Fibroblast of skin of back (primary cell): ENCODE measurements around the gene SETBP1.

ENCODE experiments used
- DNase-seq: peaks from one replicate; pipeline ENCODE4 v3.0.0-alpha.2; 2013

SETBP1 gene

GRCh38 chr18:44911260-44911659 is 230.6 kb downstream of the SETBP1 start:
- DNase-seq: no peak

GRCh38 chr18:44911773-44912172 is 231.1 kb downstream of the SETBP1 start:
- DNase-seq: no peak

- DNase-seq: no peak
Observed at GRCh38 chr18:44912740-44913478, 232.2 kb downstream of the SETBP1 start.

GRCh38 chr18:44914028-44914427 is 233.3 kb downstream of the SETBP1 start:
- no peak for DNase-seq

- no peak for DNase-seq
Observed at GRCh38 chr18:44915213-44915612, 234.5 kb downstream of the SETBP1 start.

- no peak for DNase-seq
Observed at GRCh38 chr18:44915661-44916060, 235.0 kb downstream of the SETBP1 start.

- DNase-seq: peak; percentile 44
Observed at GRCh38 chr18:44916429-44917207, 235.9 kb downstream of the SETBP1 start.

GRCh38 chr18:44917216-44918141 is 236.8 kb downstream of the SETBP1 start:
- DNase-seq: no peak

- no peak for DNase-seq
Observed at GRCh38 chr18:44918142-44918476, 237.4 kb downstream of the SETBP1 start.

- DNase-seq: no peak
Observed at GRCh38 chr18:44920441-44920840, 239.8 kb downstream of the SETBP1 start.

- DNase-seq: no peak
Observed at GRCh38 chr18:44921974-44922373, 241.3 kb downstream of the SETBP1 start.

GRCh38 chr18:44922968-44923367 is 242.3 kb downstream of the SETBP1 start:
- DNase-seq: no peak

GRCh38 chr18:44924785-44925499 is 244.3 kb downstream of the SETBP1 start:
- DNase-seq: no peak

GRCh38 chr18:44927127-44927849 is 246.6 kb downstream of the SETBP1 start:
- DNase-seq: peak; percentile 82

GRCh38 chr18:44934901-44935300 is 254.2 kb downstream of the SETBP1 start:
- DNase-seq: no peak

- no peak for DNase-seq
Observed at GRCh38 chr18:44935455-44935854, 254.8 kb downstream of the SETBP1 start.

GRCh38 chr18:44936485-44936884 is 255.8 kb downstream of the SETBP1 start:
- DNase-seq: no peak

GRCh38 chr18:44937960-44938719 is 257.5 kb downstream of the SETBP1 start:
- DNase-seq: no peak

- DNase-seq: no peak
Observed at GRCh38 chr18:44938720-44939665, 258.3 kb downstream of the SETBP1 start.

- DNase-seq: no peak
Observed at GRCh38 chr18:44941516-44941915, 260.8 kb downstream of the SETBP1 start.
